KMS-11 (cell line): ENCODE results near the gene ANKRD13C.

ENCODE experiments used
- H2AFZ ChIP-seq: fragments of 200-600 bp; sonication (generic); 2 replicates; pipeline ENCODE4 v1.6.1; 2016; ENCODE audit warnings: antibody characterized with exemption, mixed run types, low read depth
- H3K27ac ChIP-seq: fragments of 200-600 bp; sonication (generic); 2 replicates; pipeline ENCODE4 v1.6.1; 2016; ENCODE audit warnings: mild to moderate bottlenecking, mixed run types
- H3K27me3 ChIP-seq: fragments of 200-600 bp; sonication (generic); 2 replicates; pipeline ENCODE4 v1.6.1; 2017; ENCODE audit warnings: mild to moderate bottlenecking, low read depth, mixed run types, moderate library complexity; ENCODE audit not compliant: insufficient read depth
- H3K36me3 ChIP-seq: fragments of 200-600 bp; sonication (generic); 2 replicates; pipeline ENCODE4 v1.6.1; 2017; ENCODE audit warnings: mild to moderate bottlenecking, mixed run types; ENCODE audit not compliant: insufficient read depth
- H3K4me1 ChIP-seq: fragments of 200-600 bp; sonication (generic); 2 replicates; pipeline ENCODE4 v1.6.1; 2016; ENCODE audit warnings: mild to moderate bottlenecking, low read depth, mixed run types; ENCODE audit not compliant: poor library complexity, severe bottlenecking
- H3K4me2 ChIP-seq: fragments of 200-600 bp; sonication (generic); 2 replicates; pipeline ENCODE4 v1.7.0; 2016; ENCODE audit warnings: mild to moderate bottlenecking, mixed run types
- H3K4me3 ChIP-seq: fragments of 200-600 bp; sonication (generic); IDR thresholded peaks from 2 replicates; pipeline ENCODE4 v1.6.1; 2017; ENCODE audit warnings: low read depth, low read length, mixed read lengths; ENCODE audit not compliant: insufficient read depth
- H3K79me2 ChIP-seq: fragments of 200-600 bp; sonication (generic); 2 replicates; pipeline ENCODE4 v1.6.1; 2016; ENCODE audit warnings: low read depth, mixed run types; ENCODE audit not compliant: insufficient read depth
- H3K9ac ChIP-seq: fragments of 200-600 bp; sonication (generic); 2 replicates; pipeline ENCODE4 v1.6.1; 2016; ENCODE audit warnings: mild to moderate bottlenecking, mixed run types
- H4K20me1 ChIP-seq: fragments of 200-600 bp; sonication (generic); 2 replicates; pipeline ENCODE4 v1.6.1; 2016; ENCODE audit warnings: mild to moderate bottlenecking, mixed run types; ENCODE audit not compliant: insufficient read depth
- TF ChIP-seq, protein P1 (sequence below): fragments of 200-600 bp; sonication (generic); conservative IDR thresholded peaks from 2 replicates; pipeline ENCODE4 v1.6.1; 2017; ENCODE audit warnings: low read depth, mild to moderate bottlenecking, antibody characterized with exemption, low read length, moderate library complexity, mixed read lengths

ANKRD13C gene

DNA sequence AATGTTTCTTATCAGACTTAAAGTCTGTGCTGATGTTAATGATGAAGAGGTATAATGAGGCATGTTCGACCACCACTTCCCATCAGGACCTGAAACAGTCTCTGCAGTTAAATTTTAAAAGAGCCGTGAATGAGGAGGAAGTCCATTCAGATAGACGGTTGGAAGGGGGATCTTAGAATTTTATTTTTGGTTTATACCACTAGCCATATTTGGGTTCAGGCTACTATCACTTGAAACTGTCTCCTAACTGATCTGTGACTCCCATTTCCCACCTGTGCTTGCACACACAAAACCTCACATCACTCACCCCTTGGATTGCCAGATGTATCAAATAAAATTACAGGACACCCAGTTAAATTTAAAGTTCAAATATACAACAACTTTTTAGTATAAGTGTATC, 9.9 kb upstream of the ANKRD13C start:
- Histone ChIP-seq H3K27me3 (no peaks in the 10 kb centered on the region), H3K27ac (no peak overlapping the region), H3K4me1 (peaks cover 18% of the 10 kb centered on the region), H3K79me2 (no peaks in the 10 kb centered on the region), H3K4me2 (no peak overlapping the region), H3K36me3 (no peaks in the 10 kb centered on the region), H3K9ac (no peak overlapping the region), H4K20me1 (no peaks in the 10 kb centered on the region), H3K4me3 (no peak overlapping the region), H2AFZ (no peak overlapping the region)
- TF ChIP-seq, protein P1, sequence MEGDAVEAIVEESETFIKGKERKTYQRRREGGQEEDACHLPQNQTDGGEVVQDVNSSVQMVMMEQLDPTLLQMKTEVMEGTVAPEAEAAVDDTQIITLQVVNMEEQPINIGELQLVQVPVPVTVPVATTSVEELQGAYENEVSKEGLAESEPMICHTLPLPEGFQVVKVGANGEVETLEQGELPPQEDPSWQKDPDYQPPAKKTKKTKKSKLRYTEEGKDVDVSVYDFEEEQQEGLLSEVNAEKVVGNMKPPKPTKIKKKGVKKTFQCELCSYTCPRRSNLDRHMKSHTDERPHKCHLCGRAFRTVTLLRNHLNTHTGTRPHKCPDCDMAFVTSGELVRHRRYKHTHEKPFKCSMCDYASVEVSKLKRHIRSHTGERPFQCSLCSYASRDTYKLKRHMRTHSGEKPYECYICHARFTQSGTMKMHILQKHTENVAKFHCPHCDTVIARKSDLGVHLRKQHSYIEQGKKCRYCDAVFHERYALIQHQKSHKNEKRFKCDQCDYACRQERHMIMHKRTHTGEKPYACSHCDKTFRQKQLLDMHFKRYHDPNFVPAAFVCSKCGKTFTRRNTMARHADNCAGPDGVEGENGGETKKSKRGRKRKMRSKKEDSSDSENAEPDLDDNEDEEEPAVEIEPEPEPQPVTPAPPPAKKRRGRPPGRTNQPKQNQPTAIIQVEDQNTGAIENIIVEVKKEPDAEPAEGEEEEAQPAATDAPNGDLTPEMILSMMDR = no peak

DNA sequence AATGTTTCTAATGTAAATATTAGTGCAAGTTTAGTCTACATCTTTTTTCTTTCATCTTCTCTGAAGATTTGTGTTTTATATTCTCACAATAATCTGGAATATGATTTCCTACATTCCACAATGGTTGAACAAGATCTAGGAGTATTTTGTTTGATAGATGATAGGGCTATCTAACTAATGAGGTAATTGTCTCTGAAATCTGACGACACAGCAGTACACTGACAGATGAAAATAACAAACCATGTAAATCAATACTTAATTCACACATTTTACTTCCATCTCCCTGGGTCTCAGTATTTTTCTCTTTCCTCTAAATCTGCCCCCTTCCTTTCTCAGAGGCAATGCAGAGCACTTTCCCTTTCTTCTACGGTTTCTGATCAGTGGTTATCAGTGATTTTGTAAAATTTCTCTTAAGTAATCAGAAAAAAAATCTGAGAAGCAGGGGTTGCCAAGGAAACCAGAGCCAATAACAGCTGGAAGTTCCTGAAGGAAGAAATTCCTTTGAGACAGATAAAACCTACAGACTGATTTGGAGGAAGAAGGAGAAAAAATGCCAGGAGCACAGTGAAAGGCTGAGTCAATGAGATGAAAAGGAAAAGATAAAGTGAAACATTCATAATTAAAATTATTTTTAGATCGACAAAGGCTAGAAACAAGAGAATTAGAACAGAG, 7.3 kb upstream of the ANKRD13C start:
- TF ChIP-seq, protein P1 = no peak

DNA sequence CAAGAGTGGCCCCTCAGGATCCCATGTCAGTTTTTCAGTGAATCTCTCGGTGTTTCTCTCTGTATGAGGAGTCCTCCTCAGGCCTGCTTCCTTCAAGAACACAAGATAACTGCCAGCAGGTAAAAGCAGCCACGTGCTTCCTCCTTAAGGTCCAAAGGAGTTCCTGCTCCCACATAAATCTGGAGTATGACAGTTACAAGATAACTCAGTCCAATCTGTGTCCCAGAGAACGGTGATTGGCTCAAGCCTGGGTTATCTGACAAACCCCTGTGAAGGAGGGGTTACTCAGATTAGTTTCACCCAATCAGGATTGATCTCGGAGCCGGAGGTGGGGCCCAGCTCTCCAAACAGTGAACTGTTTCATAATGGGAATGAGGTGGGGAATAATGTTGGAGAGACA, 5.8 kb upstream of the ANKRD13C start:
- no peak overlapping the region for H2AFZ ChIP-seq
- H3K4me2 ChIP-seq = no peak overlapping the region
- H3K9ac ChIP-seq = no peak overlapping the region
- peaks cover 49% of the 10 kb centered on the region for H3K4me1 ChIP-seq
- H3K27me3 ChIP-seq = no peaks in the 10 kb centered on the region
- no peak overlapping the region for H3K27ac ChIP-seq
- H3K4me3 ChIP-seq = no peak overlapping the region
- peaks cover 8% of the 10 kb centered on the region; the same call in 1 of the 2 replicates for H3K79me2 ChIP-seq
- no peaks in the 10 kb centered on the region for H4K20me1 ChIP-seq
- no peaks in the 10 kb centered on the region for H3K36me3 ChIP-seq
- TF ChIP-seq, protein P1 = no peak

More for the DNA sequence above, 7.3 kb upstream of the ANKRD13C start:
- Histone ChIP-seq H3K27me3 (no peaks in the 10 kb centered on the region), H3K4me2 (no peak overlapping the region), H3K4me3 (no peak overlapping the region), H3K4me1 (peaks cover 42% of the 10 kb centered on the region), H3K79me2 (no peaks in the 10 kb centered on the region), H3K27ac (no peak overlapping the region), H4K20me1 (no peaks in the 10 kb centered on the region), H3K9ac (no peak overlapping the region), H2AFZ (no peak overlapping the region), H3K36me3 (no peaks in the 10 kb centered on the region)

DNA sequence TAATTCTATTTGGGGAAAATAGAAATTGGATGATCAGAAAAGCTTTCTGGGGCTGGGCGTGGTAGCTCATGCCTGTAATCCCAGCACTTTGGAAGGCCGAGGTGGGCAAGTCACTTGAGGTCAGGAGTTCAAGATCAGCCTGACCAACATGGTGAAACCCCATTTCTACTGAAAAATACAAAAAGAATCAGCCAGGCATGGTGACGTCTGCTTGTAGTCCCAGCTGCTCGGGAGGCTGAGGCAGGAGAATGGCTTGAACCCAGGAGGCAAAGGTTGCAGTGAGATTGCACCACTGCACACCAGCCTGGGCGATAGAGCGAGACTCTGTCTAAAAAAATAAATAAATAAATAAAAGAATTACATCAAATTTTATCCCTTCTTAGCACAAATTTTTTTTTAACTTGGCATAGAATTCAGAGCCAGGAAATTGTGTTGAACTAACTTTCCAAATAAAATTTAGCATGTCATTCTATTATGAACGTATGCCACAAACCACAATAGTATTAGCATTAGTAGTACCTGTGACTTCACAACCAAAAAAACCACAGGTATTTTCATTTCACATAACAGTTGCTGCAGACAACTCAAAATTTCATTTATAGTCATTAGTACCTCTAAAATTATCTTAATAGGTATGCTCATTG, 4.5 kb upstream of the ANKRD13C start:
- Histone ChIP-seq H3K27ac (peak overlapping the region; percentile 49; the same call in 1 of the 2 replicates), H3K4me1 (peaks cover 53% of the 10 kb centered on the region), H3K27me3 (no peaks in the 10 kb centered on the region), H2AFZ (no peak overlapping the region), H3K4me2 (peak overlapping the region; percentile 39), H3K36me3 (no peaks in the 10 kb centered on the region), H3K79me2 (peaks cover 12% of the 10 kb centered on the region; the same call in 1 of the 2 replicates), H4K20me1 (no peaks in the 10 kb centered on the region), H3K4me3 (no peak overlapping the region), H3K9ac (no peak overlapping the region; the same call in 1 of the 2 replicates)
- TF ChIP-seq, protein P1 = no peak
